DMS 273 treated with DMSO at 0.1 percent for 48 hours (cell line): ENCODE results near the gene RBM10.

Experiments used
- DNase-seq: peaks from one replicate; lab custom pipeline; 2025; lab: John Stamatoyannopoulos, UW

The RBM10 gene

GRCh38 chrX:47148946-47149345 lies 3.9 kb downstream of the RBM10 start:
- DNase-seq: no peak

GRCh38 chrX:47151435-47151834 lies 6.4 kb downstream of the RBM10 start:
- DNase-seq: no peak

GRCh38 chrX:47156611-47157520 lies 11.8 kb downstream of the RBM10 start:
- DNase-seq: no peak

- DNase-seq: no peak
Observed at GRCh38 chrX:47158131-47158530, 13.1 kb downstream of the RBM10 start.

- DNase-seq: no peak
Observed at GRCh38 chrX:47158781-47159180, 13.8 kb downstream of the RBM10 start.

- DNase-seq: no peak
Observed at GRCh38 chrX:47160781-47161180, 15.8 kb downstream of the RBM10 start.

- no peak for DNase-seq
Observed at GRCh38 chrX:47162927-47163583, 18.0 kb downstream of the RBM10 start.

GRCh38 chrX:47164420-47164819 lies 19.4 kb downstream of the RBM10 start:
- DNase-seq: no peak

GRCh38 chrX:47166126-47166525 lies 21.1 kb downstream of the RBM10 start:
- DNase-seq: no peak

- no peak for DNase-seq
Observed at GRCh38 chrX:47168495-47169073, 23.6 kb downstream of the RBM10 start.

- no peak for DNase-seq
Observed at GRCh38 chrX:47169273-47169672, 24.3 kb downstream of the RBM10 start.

- no peak for DNase-seq
Observed at GRCh38 chrX:47169726-47170515, 24.9 kb downstream of the RBM10 start.

GRCh38 chrX:47170861-47171692 lies 26.1 kb downstream of the RBM10 start:
- no peak for DNase-seq

GRCh38 chrX:47171996-47172395 lies 27.0 kb downstream of the RBM10 start:
- DNase-seq: no peak

- DNase-seq: no peak
Observed at GRCh38 chrX:47172549-47172948, 27.5 kb downstream of the RBM10 start.

- DNase-seq: no peak
Observed at GRCh38 chrX:47172971-47173792, 28.2 kb downstream of the RBM10 start.

GRCh38 chrX:47174376-47174775 lies 29.4 kb downstream of the RBM10 start:
- no peak for DNase-seq

- no peak for DNase-seq
Observed at GRCh38 chrX:47174846-47175587, 30.0 kb downstream of the RBM10 start.

- DNase-seq: no peak
Observed at GRCh38 chrX:47175588-47175980, 30.6 kb downstream of the RBM10 start.
